ENCODE results near the gene RANBP6.

The RANBP6 gene

GRCh38 chr9:6007058-6007769 is 8.2 kb downstream of the RANBP6 start:
- DNase-seq, result peak; percentile 46

GRCh38 chr9:6006749-6007057 is 8.7 kb downstream of the RANBP6 start:
- DNase-seq, result no peak

- no peak for DNase-seq
These were observed 14.5 kb downstream of the RANBP6 start for GRCh38 chr9:6000955-6001354.

DNA sequence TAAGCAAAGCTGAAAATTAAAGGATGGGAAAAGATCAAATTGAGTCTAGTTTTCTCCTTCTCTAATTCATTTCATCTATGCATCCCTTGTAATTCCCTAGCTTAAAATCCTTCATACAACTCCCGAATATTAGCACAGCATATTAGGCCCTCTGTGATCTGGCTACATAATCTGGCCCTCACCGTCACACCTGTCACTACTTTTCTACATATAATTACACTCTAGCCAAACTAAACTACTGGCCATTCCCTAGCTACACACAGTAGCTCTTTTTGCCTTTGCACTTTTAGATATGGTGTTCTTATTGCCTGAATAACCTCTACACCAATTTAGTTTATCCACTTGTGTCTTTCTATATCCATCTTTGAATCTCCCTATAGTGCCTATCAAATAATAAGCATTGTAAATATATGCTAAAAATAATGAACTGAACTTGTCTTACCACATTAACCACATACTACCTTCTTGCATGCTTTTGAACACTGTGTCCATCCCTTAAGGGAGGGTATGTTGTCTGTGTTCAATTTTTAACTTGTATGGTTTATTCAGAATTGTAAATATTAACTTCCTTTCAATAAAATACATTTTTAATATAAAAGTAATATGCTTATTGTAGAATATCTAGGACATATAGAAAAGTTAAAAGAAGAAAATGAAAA is 15.9 kb downstream of the RANBP6 start:
- no peak for DNase-seq

- DNase-seq, result no peak
These were observed 20.9 kb downstream of the RANBP6 start for GRCh38 chr9:5994493-5994892.

DNA sequence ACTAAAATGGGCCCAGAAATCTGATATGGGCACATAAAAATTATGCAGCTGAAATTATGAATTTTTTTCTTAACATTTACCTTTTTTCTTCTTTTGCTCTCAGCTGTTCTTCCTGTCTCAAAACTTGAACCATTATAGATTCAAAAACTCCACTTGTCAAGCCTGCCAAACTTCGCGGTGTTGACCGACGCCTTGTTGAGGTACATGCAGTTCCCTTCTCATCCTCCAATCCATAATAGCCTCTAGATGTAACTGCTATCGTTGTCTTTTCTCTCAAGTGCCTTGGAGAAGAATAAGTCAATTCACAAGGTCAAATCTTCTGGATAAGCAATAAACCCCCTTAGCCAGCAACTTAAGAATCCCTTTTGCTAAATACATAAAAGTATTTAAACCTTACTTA is 27.2 kb downstream of the RANBP6 start:
- DNase-seq, result no peak

- DNase-seq, result no peak
These were observed 32.4 kb downstream of the RANBP6 start for GRCh38 chr9:5983042-5983441.

DNA sequence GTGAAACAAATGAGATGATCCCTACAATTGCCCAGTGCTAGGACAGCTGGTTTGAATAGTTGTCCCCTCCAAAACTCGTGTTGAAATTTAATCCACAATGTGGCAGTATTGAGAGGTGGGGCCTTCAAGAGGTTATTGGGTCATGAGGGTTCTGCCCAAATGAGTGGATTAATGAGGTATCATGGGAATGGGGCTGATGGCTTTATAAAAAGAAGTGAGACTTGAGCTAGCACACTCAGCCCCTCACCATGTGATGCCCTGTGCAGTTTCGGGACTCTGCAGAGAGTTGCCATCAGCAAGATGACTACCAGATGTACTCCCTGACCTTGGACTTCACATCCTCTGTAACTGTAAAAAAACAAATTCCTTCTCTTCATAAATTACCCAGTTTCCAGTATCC is 33.1 kb downstream of the RANBP6 start:
- DNase-seq, result no peak

- DNase-seq, result no peak
These were observed 36.9 kb downstream of the RANBP6 start for GRCh38 chr9:5978523-5978922.

- no peak for DNase-seq
These were observed 38.6 kb downstream of the RANBP6 start for GRCh38 chr9:5976674-5977397.

DNA sequence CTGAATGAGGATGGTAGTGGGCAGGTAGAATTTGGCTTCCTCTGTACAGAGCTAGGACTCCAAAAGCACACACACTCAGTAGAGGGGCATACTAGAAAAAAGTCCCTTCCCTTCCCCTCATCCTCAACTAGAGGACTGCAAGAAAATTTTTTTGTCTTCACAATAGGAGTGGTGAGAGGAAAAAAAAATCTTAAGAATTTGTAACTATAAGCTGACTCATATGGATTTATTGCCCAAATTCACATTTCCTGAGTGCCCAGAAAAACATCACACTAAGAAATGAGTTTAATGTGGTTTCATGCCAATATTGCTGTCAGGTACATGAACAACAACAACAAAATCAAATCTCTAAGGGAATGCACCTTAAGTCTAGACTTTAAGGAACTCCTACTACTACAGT is 43.7 kb downstream of the RANBP6 start:
- DNase-seq, result no peak
